A549 (cell line): ENCODE data around the gene CD27.

Source experiments
- CEBPB ChIP-seq, 2 experiments: fragments of >200 bp in 1 of 2; sonication (Bioruptor Twin) in 1 of 2; formaldehyde crosslinking in 1 of 2; IDR thresholded peaks; 2 replicates each; pipeline ENCODE4 v1.6.1; 2012 to 2016
- EP300 ChIP-seq, 2 experiments: fragments of >200 bp; sonication (Bioruptor Twin); formaldehyde crosslinking; IDR thresholded peaks; 2 replicates in 1 of 2; 3 replicates in 1 of 2; pipeline ENCODE4 v1.6.1; 2016 to 2017
- FOSL2 ChIP-seq, 2 experiments: fragments of 450-650 bp in 1 of 2; fragments of >200 bp in 1 of 2; sonication (Bioruptor Twin) in 1 of 2; formaldehyde crosslinking; IDR thresholded peaks; 2 replicates each; pipeline versions ENCODE4 v1.5.0 to v1.6.1; 2016 to 2020; ENCODE audit warnings: mild to moderate bottlenecking in 1 of 2, moderate library complexity in 1 of 2
- GATA3 ChIP-seq: IDR thresholded peaks from 2 replicates; pipeline ENCODE4 v1.6.1; 2012; ENCODE audit warnings: borderline replicate concordance
- KDM1A ChIP-seq: fragments of 200-600 bp; sonication (generic); IDR thresholded peaks from 2 replicates; pipeline ENCODE4 v1.6.1; 2016; ENCODE audit warnings: low read depth, mild to moderate bottlenecking
- MAX ChIP-seq: IDR thresholded peaks from 2 replicates; pipeline ENCODE4 v1.6.1; 2012
- POLR2AphosphoS2 ChIP-seq: conservative IDR thresholded peaks from 2 replicates; pipeline ENCODE4 v1.6.1; 2012; ENCODE audit warnings: low read length, improper control_type of control experiment, inconsistent platforms
- RAD21 ChIP-seq, 2 experiments: fragments of >200 bp in 1 of 2; sonication (Bioruptor Twin) in 1 of 2; formaldehyde crosslinking in 1 of 2; IDR thresholded peaks in 1 of 2; conservative IDR thresholded peaks in 1 of 2; 2 replicates in 1 of 2; 3 replicates in 1 of 2; pipeline ENCODE4 v1.6.1; 2012 to 2018; ENCODE audit warnings: inconsistent platforms in 1 of 2
- RNF2 ChIP-seq: fragments of 200-600 bp; sonication (generic); IDR thresholded peaks from 2 replicates; pipeline ENCODE4 v1.6.1; 2016; ENCODE audit warnings: low read depth, mild to moderate bottlenecking, antibody characterized with exemption, moderate library complexity, borderline replicate concordance
- TF ChIP-seq, protein P1 (sequence below): fragments of 450-650 bp; IDR thresholded peaks from 2 replicates; pipeline ENCODE4 v1.6.1; 2014; ENCODE audit warnings: antibody characterized with exemption
- TF ChIP-seq, protein P2 (sequence below): fragments of >200 bp; sonication (Bioruptor Twin); formaldehyde crosslinking; IDR thresholded peaks from 3 replicates; pipeline ENCODE4 v1.5.1; 2016
- TF ChIP-seq, protein P3 (sequence below): IDR thresholded peaks from 2 replicates; pipeline ENCODE4 v1.6.1; 2012

GRCh38 chr12:6444704-6445688 is at the start of gene CD27:
- no peak for TF ChIP-seq EP300 (IDR thresholded peaks at IDR 0.05)
- TF ChIP-seq, protein P1, sequence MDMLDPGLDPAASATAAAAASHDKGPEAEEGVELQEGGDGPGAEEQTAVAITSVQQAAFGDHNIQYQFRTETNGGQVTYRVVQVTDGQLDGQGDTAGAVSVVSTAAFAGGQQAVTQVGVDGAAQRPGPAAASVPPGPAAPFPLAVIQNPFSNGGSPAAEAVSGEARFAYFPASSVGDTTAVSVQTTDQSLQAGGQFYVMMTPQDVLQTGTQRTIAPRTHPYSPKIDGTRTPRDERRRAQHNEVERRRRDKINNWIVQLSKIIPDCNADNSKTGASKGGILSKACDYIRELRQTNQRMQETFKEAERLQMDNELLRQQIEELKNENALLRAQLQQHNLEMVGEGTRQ, result no peak
- no peak for TF ChIP-seq RNF2
- TF ChIP-seq POLR2AphosphoS2, result no peak
- TF ChIP-seq, protein P2, sequence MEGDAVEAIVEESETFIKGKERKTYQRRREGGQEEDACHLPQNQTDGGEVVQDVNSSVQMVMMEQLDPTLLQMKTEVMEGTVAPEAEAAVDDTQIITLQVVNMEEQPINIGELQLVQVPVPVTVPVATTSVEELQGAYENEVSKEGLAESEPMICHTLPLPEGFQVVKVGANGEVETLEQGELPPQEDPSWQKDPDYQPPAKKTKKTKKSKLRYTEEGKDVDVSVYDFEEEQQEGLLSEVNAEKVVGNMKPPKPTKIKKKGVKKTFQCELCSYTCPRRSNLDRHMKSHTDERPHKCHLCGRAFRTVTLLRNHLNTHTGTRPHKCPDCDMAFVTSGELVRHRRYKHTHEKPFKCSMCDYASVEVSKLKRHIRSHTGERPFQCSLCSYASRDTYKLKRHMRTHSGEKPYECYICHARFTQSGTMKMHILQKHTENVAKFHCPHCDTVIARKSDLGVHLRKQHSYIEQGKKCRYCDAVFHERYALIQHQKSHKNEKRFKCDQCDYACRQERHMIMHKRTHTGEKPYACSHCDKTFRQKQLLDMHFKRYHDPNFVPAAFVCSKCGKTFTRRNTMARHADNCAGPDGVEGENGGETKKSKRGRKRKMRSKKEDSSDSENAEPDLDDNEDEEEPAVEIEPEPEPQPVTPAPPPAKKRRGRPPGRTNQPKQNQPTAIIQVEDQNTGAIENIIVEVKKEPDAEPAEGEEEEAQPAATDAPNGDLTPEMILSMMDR, result no peak
- no peak for TF ChIP-seq RAD21 (conservative IDR thresholded peaks at IDR 0.05 in 1 of 2, IDR thresholded peaks at IDR 0.05 in 1 of 2)
- no peak for TF ChIP-seq KDM1A
- TF ChIP-seq, protein P3, sequence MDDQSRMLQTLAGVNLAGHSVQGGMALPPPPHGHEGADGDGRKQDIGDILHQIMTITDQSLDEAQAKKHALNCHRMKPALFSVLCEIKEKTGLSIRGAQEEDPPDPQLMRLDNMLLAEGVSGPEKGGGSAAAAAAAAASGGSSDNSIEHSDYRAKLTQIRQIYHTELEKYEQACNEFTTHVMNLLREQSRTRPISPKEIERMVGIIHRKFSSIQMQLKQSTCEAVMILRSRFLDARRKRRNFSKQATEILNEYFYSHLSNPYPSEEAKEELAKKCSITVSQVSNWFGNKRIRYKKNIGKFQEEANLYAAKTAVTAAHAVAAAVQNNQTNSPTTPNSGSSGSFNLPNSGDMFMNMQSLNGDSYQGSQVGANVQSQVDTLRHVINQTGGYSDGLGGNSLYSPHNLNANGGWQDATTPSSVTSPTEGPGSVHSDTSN, result no peak
- TF ChIP-seq MAX, result no peak
- no peak for TF ChIP-seq FOSL2 (IDR thresholded peaks at IDR 0.05)
- no peak for TF ChIP-seq FOSL2 (CRISPR knock-in tag; IDR thresholded peaks at IDR 0.05)
- TF ChIP-seq GATA3, result no peak
- no peak for TF ChIP-seq CEBPB (IDR thresholded peaks at IDR 0.05)
